HepG2 (cell line): Measurements from ENCODE around the gene MAST1. TPM values are rescaled to one million over a fixed set of nuclear protein-coding genes. Genes with fewer than 3 reads are reported as not detected.
A peak's percentile ranks its signal among the peaks of the same experiment; 100 is the strongest.

Source experiments
- DZIP1 ChIP-seq: sonication (generic); formaldehyde crosslinking; IDR thresholded peaks from 2 replicates; pipeline ENCODE4 v1.5.0; 2020; ENCODE audit warnings: mild to moderate bottlenecking, missing genetic modification reagents
- ERF ChIP-seq: IDR thresholded peaks from 2 replicates; pipeline ENCODE4 v1.6.1; 2018; ENCODE audit warnings: missing biosample characterization, missing genetic modification reagents
- HDAC1 ChIP-seq: sonication (generic); formaldehyde crosslinking; IDR thresholded peaks from 2 replicates; pipeline ENCODE4 v1.5.1; 2020; ENCODE audit warnings: mild to moderate bottlenecking, missing genetic modification reagents
- IRF2 ChIP-seq: IDR thresholded peaks from 2 replicates; pipeline ENCODE4 v1.6.1; 2018; ENCODE audit warnings: missing genetic modification reagents, missing compliant biosample characterization
- MIXL1 ChIP-seq: IDR thresholded peaks from 2 replicates; pipeline ENCODE4 v1.6.1; 2016
- NKX3-1 ChIP-seq: sonication (generic); formaldehyde crosslinking; IDR thresholded peaks from 2 replicates; pipeline ENCODE4 v1.5.0; 2020; ENCODE audit warnings: missing genetic modification reagents
- NONO ChIP-seq, 2 experiments: fragments of 450-650 bp in 1 of 2; sonication (generic) in 1 of 2; formaldehyde crosslinking in 1 of 2; IDR thresholded peaks in 1 of 2; conservative IDR thresholded peaks in 1 of 2; 2 replicates each; pipeline versions ENCODE4 v1.6.1 to v1.8.0; 2017 to 2022; ENCODE audit warnings: mild to moderate bottlenecking in 1 of 2, missing genetic modification reagents in 1 of 2, moderate library complexity in 1 of 2
- NR0B2 ChIP-seq: sonication (generic); formaldehyde crosslinking; IDR thresholded peaks from 2 replicates; pipeline ENCODE4 v1.4.0; 2020; ENCODE audit warnings: mild to moderate bottlenecking, missing genetic modification reagents
- RAD21 ChIP-seq: fragments of 450-650 bp; formaldehyde crosslinking; IDR thresholded peaks from 2 replicates; pipeline ENCODE4 v1.5.0; 2020; ENCODE audit warnings: mild to moderate bottlenecking
- RNF2 ChIP-seq: fragments of 450-650 bp; conservative IDR thresholded peaks from 2 replicates; pipeline ENCODE4 v1.6.1; 2016; ENCODE audit warnings: low read depth
- SAP130 ChIP-seq: IDR thresholded peaks from 2 replicates; pipeline ENCODE4 v1.6.1; 2016; ENCODE audit warnings: low read depth
- SIN3B ChIP-seq: fragments of 150-350 bp; IDR thresholded peaks from 2 replicates; pipeline ENCODE4 v1.6.1; 2014; ENCODE audit warnings: low read length
- TRIM24 ChIP-seq: sonication (generic); formaldehyde crosslinking; IDR thresholded peaks from 2 replicates; pipeline ENCODE4 v1.8.0; 2022; ENCODE audit warnings: mild to moderate bottlenecking, missing genetic modification reagents
- WIZ ChIP-seq: sonication (generic); formaldehyde crosslinking; IDR thresholded peaks from 2 replicates; pipeline ENCODE4 v1.5.1; 2020; ENCODE audit warnings: mild to moderate bottlenecking, missing genetic modification reagents
- ZBTB46 ChIP-seq: sonication (generic); formaldehyde crosslinking; IDR thresholded peaks from 2 replicates; pipeline ENCODE4 v1.4.0; 2020; ENCODE audit warnings: mild to moderate bottlenecking, missing genetic modification reagents, borderline replicate concordance
- ZFY ChIP-seq: sonication (generic); formaldehyde crosslinking; IDR thresholded peaks from 2 replicates; pipeline ENCODE4 v1.4.0; 2020; ENCODE audit warnings: missing genetic modification reagents
- ZFYVE20 ChIP-seq: sonication (generic); formaldehyde crosslinking; IDR thresholded peaks from 2 replicates; pipeline ENCODE4 v1.8.0; 2023; ENCODE audit warnings: low read depth, mild to moderate bottlenecking, moderate library complexity, missing genetic modification reagents, borderline replicate concordance
- ZNF124 ChIP-seq: sonication (generic); formaldehyde crosslinking; IDR thresholded peaks from 2 replicates; pipeline ENCODE4 v1.4.0; 2020; ENCODE audit warnings: missing genetic modification reagents
- ZNF562 ChIP-seq: sonication (generic); formaldehyde crosslinking; IDR thresholded peaks from 2 replicates; pipeline ENCODE4 v1.8.0; 2022; ENCODE audit warnings: missing genetic modification reagents, borderline replicate concordance
- ZNF598 ChIP-seq: sonication (generic); formaldehyde crosslinking; IDR thresholded peaks from 2 replicates; pipeline ENCODE4 v1.5.1; 2020; ENCODE audit warnings: mild to moderate bottlenecking, missing genetic modification reagents, borderline replicate concordance
- ZNF879 ChIP-seq: sonication (generic); formaldehyde crosslinking; IDR thresholded peaks from 2 replicates; pipeline ENCODE4 v1.8.1; 2023; ENCODE audit warnings: missing genetic modification reagents
- ZSCAN12 ChIP-seq: sonication (generic); formaldehyde crosslinking; IDR thresholded peaks from 2 replicates; pipeline ENCODE4 v1.9.0; 2021; ENCODE audit warnings: mild to moderate bottlenecking, missing genetic modification reagents
- polyA plus RNA-seq, 8 experiments: library from polyadenylated mRNA; depleted of rRNA in 3 of 8; stranded (reverse) in 7 of 8; unstranded in 1 of 8; fragments of >200 nt; fragmentation: Illumina TruSeq in 4 of 8; extraction: Trizol in 4 of 8; gene quantifications; 2 replicates each; pipeline versions ENCODE4 v1.2.1 to v1.2.3, GENCODE V29; 2011 to 2016; ENCODE audit warnings: low read depth in 4 of 8, missing spikeins in 1 of 8, mixed read lengths in 1 of 8; ENCODE audit not compliant: insufficient read depth in 1 of 8
- total RNA-seq, 5 experiments: library from RNA; depleted of rRNA; stranded (reverse); fragments of >200 nt; fragmentation: Illumina TruSeq; extraction: Trizol; gene quantifications; 2 replicates each; pipeline ENCODE4 v1.2.3, GENCODE V29; 2016; ENCODE audit warnings: low read depth in 1 of 5

Gene MAST1
- total and polyA plus RNA-seq, 2 of the 13 experiments (the other 11 are each of a cell fraction or from before 2014, with no cell fraction given), result 0.73 to 4.7 TPM

GRCh38 chr19:12847159-12848139 lies 9.1 kb downstream of the MAST1 start (continued):
- peak; percentile 37; the same call in 1 of the 2 replicates for TF ChIP-seq ZFY (CRISPR knock-in tag)
- no peak for TF ChIP-seq NONO (IDR thresholded peaks at IDR 0.05)
- 0 out of 2 replicates have a peak, but pooled peaks have one; percentile 27 for TF ChIP-seq NONO (CRISPR knock-in tag; conservative IDR thresholded peaks at IDR 0.05)
- no peak for TF ChIP-seq ZNF598 (CRISPR knock-in tag)
- no peak for TF ChIP-seq ZNF879 (CRISPR knock-in tag)
- TF ChIP-seq SAP130 (CRISPR knock-in tag), result peak; percentile 42; the same call in 1 of the 2 replicates
- 0 out of 2 replicates have a peak, but pooled peaks have one; percentile 51 for TF ChIP-seq IRF2 (CRISPR knock-in tag)
- TF ChIP-seq SIN3B, result no peak
- no peak for TF ChIP-seq ZFYVE20
- TF ChIP-seq ZBTB46, result no peak
- TF ChIP-seq DZIP1, result no peak
- TF ChIP-seq ZNF562 (CRISPR knock-in tag), result no peak
- TF ChIP-seq ERF (CRISPR knock-in tag), result peak; percentile 55; the same call in 1 of the 2 replicates
- TF ChIP-seq ZNF124 (CRISPR knock-in tag), result no peak
- TF ChIP-seq WIZ (CRISPR knock-in tag), result no peak
- no peak for TF ChIP-seq ZSCAN12 (CRISPR knock-in tag)
- no peak for TF ChIP-seq NKX3-1 (CRISPR knock-in tag)
- no peak for TF ChIP-seq RNF2
- TF ChIP-seq HDAC1 (CRISPR knock-in tag), result 0 out of 2 replicates have a peak, but pooled peaks have one; percentile 32
- peak; percentile 98 for TF ChIP-seq RAD21 (CRISPR knock-in tag)
- no peak for TF ChIP-seq TRIM24 (CRISPR knock-in tag)
- peak; percentile 46; the same call in 1 of the 2 replicates for TF ChIP-seq NR0B2 (CRISPR knock-in tag)
- no peak for TF ChIP-seq MIXL1 (CRISPR knock-in tag)
